NCI-H2227 (cell line): ENCODE results near the gene C10orf67.

Source experiments
- DNase-seq: peaks from one replicate; lab custom pipeline; 2025; ENCODE audit not compliant: unreplicated experiment; lab: John Stamatoyannopoulos, UW

The C10orf67 gene

GRCh38 chr10:23199768-23200511 is 144.7 kb downstream of the C10orf67 start:
- DNase-seq: no peak

GRCh38 chr10:23198940-23199767 is 145.4 kb downstream of the C10orf67 start:
- DNase-seq: no peak

- no peak for DNase-seq
Observed at GRCh38 chr10:23198610-23198939, 146.0 kb downstream of the C10orf67 start.

GRCh38 chr10:23197416-23197861 is 147.2 kb downstream of the C10orf67 start:
- no peak for DNase-seq

GRCh38 chr10:23196915-23197314 is 147.7 kb downstream of the C10orf67 start:
- no peak for DNase-seq

GRCh38 chr10:23195846-23196600 is 148.6 kb downstream of the C10orf67 start:
- no peak for DNase-seq

- no peak for DNase-seq
Observed at GRCh38 chr10:23194966-23195845, 149.4 kb downstream of the C10orf67 start.

- no peak for DNase-seq
Observed at GRCh38 chr10:23194471-23194965, 150.1 kb downstream of the C10orf67 start.

GRCh38 chr10:23193435-23194074 is 151.0 kb downstream of the C10orf67 start:
- DNase-seq: no peak

- DNase-seq: peak; percentile 29
Observed at GRCh38 chr10:23192712-23193434, 151.7 kb downstream of the C10orf67 start.

GRCh38 chr10:23191764-23192711 is 152.6 kb downstream of the C10orf67 start, which contains the start of gene PTF1A:
Gene PTF1A (plus strand): TSS chr10:23192312. CDS start chr10:23192531, 219 bp downstream.
- no peak for DNase-seq

- no peak for DNase-seq
Observed at GRCh38 chr10:23190872-23191763, 153.5 kb downstream of the C10orf67 start.

- no peak for DNase-seq
Observed at GRCh38 chr10:23189024-23189423, 155.6 kb downstream of the C10orf67 start.

GRCh38 chr10:23187155-23187554 is 157.4 kb downstream of the C10orf67 start:
- DNase-seq: no peak

- no peak for DNase-seq
Observed at GRCh38 chr10:23186697-23187096, 157.9 kb downstream of the C10orf67 start.

GRCh38 chr10:23186178-23186577 is 158.4 kb downstream of the C10orf67 start:
- DNase-seq: no peak

- DNase-seq: no peak
Observed at GRCh38 chr10:23174977-23175512, 169.6 kb downstream of the C10orf67 start.
